ENCODE data around the gene ZNF487.

- no peak for TF ChIP-seq CTCF (conservative IDR thresholded peaks at IDR 0.05; ENCODE audit: low read length)
- TF ChIP-seq EZH2phosphoT487 (IDR thresholded peaks at IDR 0.05; ENCODE audit: borderline replicate concordance, low read depth, low read length), result no peak
These were observed 38.0 kb upstream of the ZNF487 start for GRCh38 chr10:43398939-43399319.
